CD4-positive, alpha-beta memory T cell (primary cell): ENCODE results near the gene AREL1. TPM values are rescaled to one million over a fixed set of nuclear protein-coding genes. Genes with fewer than 3 reads are reported as not detected.

ENCODE experiments used
- CTCF ChIA-PET: fragments of 350-600 bp; sonication (Branson Sonifier 250); formaldehyde crosslinking; loops from one replicate; lab custom pipeline; 2021; ENCODE audit warnings: inconsistent platforms; ENCODE audit not compliant: partially characterized antibody; lab: Charles Lee
- POLR2A ChIA-PET: fragments of 350-600 bp; sonication (Branson Sonifier 250); formaldehyde crosslinking; loops from one replicate; lab custom pipeline; 2021; ENCODE audit not compliant: partially characterized antibody; lab: Charles Lee
- DNase-seq, 5 donors: peaks; one replicate each; pipeline versions ENCODE4 v3.0.0 to v3.0.0-alpha.2; 2020 to 2022; ENCODE audit warnings: mixed read lengths in 1 of 5
- H3K27ac ChIP-seq: one replicate; pipeline ENCODE4 v1.7.0; 2013; ENCODE audit warnings: low read depth, low read length
- H3K27me3 ChIP-seq: 2 replicates; pipeline ENCODE4 v1.7.0; 2013; ENCODE audit warnings: mild to moderate bottlenecking, low read length, moderate library complexity; ENCODE audit not compliant: insufficient read depth
- H3K36me3 ChIP-seq: 2 replicates; pipeline ENCODE4 v1.7.0; 2013; ENCODE audit warnings: mild to moderate bottlenecking, low read length, moderate library complexity; ENCODE audit not compliant: insufficient read depth
- H3K4me1 ChIP-seq: 2 replicates; pipeline ENCODE4 v1.7.0; 2013; ENCODE audit warnings: mild to moderate bottlenecking, low read length, moderate library complexity; ENCODE audit not compliant: insufficient read depth
- H3K4me3 ChIP-seq, 2 donors: one replicate each; pipeline ENCODE4 v1.7.0; 2013; ENCODE audit warnings: low read length in 2 of 2, mild to moderate bottlenecking in 1 of 2
- H3K9me3 ChIP-seq, 2 donors: one replicate each; pipeline ENCODE4 v1.7.0; 2013; ENCODE audit warnings: low read length in 2 of 2, control low read depth in 1 of 2; ENCODE audit not compliant: control insufficient read depth in 1 of 2
- H3K27ac Mint-ChIP-seq, 7 donors: one replicate each; pipeline ENCODE4 v1.8.0; 2020 to 2021; ENCODE audit warnings: mixed read lengths in 7 of 7, mild to moderate bottlenecking in 6 of 7, inconsistent platforms in 3 of 7, moderate library complexity in 3 of 7
- H3K27me3 Mint-ChIP-seq, 2 donors: one replicate each; pipeline ENCODE4 v1.8.0; 2020 to 2021; ENCODE audit warnings: mixed read lengths in 2 of 2
- H3K36me3 Mint-ChIP-seq, 2 donors: one replicate each; pipeline ENCODE4 v1.8.0; 2020 to 2021; ENCODE audit warnings: mixed read lengths in 2 of 2, inconsistent platforms in 1 of 2, mild to moderate bottlenecking in 1 of 2
- H3K4me1 Mint-ChIP-seq, 4 donors: one replicate each; pipeline ENCODE4 v1.8.0; 2020 to 2021; ENCODE audit warnings: mixed read lengths in 4 of 4, mild to moderate bottlenecking in 1 of 4
- H3K4me3 Mint-ChIP-seq, 8 donors: one replicate each; pipeline ENCODE4 v1.8.0; 2020 to 2021; ENCODE audit warnings: mixed read lengths in 8 of 8, mild to moderate bottlenecking in 7 of 8, moderate library complexity in 6 of 8, inconsistent platforms in 3 of 8
- H3K9me3 Mint-ChIP-seq, 8 donors: one replicate each; pipeline ENCODE4 v1.8.0; 2020 to 2021; ENCODE audit warnings: mixed read lengths in 8 of 8, mild to moderate bottlenecking in 5 of 8, inconsistent platforms in 3 of 8, moderate library complexity in 1 of 8
- intact Hi-C: fragments of 100-400 bp; cut with micrococcal nuclease; formaldehyde crosslinking; loops from one replicate; pipeline ENCODE4 v1.15.1; 2023
- polyA plus RNA-seq, 2 donors: library from polyadenylated mRNA; unstranded; fragments of 300-500 nt; fragmentation: Illumina TruSeq; gene quantifications; one replicate each; pipeline ENCODE4 v1.2.3, GENCODE V29; 2021
- total RNA-seq, 2 experiments: library from RNA; stranded (reverse); gene quantifications; one replicate each; pipeline ENCODE4 v1.2.3, GENCODE V29; 2021

Gene AREL1
- total and polyA plus RNA-seq, 4 experiments from 2014 or later, result 16.2 to 46.1 (median 34.3) TPM

GRCh38 chr14:74698465-74698864, 14.4 kb downstream of the AREL1 start:
- intact Hi-C loops, result no loop called here
- POLR2A ChIA-PET, result no interaction called here
- H3K27me3 Mint-ChIP-seq, result no peaks in the 10 kb centered on the region

GRCh38 chr14:74697976-74698375, 14.9 kb downstream of the AREL1 start:
- no peaks in the 10 kb centered on the region for H3K9me3 ChIP-seq
- H3K27me3 ChIP-seq, result no peaks in the 10 kb centered on the region
- ChIA-PET POLR2A (no interaction called here), CTCF (no interaction called here)
- Mint-ChIP-seq H3K27me3 (no peaks in the 10 kb centered on the region), H3K4me3 (no peak overlapping the region), H3K4me1 (peaks cover 15 to 40% (median 27%) of the 10 kb centered on the region in 4 donors), H3K27ac (no peak overlapping the region), H3K9me3 (peaks cover 0 to 5% (median 1%) of the 10 kb centered on the region in 8 donors), H3K36me3 (peaks cover 32 to 38% of the 10 kb centered on the region in 2 donors)
- H3K4me3 ChIP-seq, result no peak overlapping the region
- H3K4me1 ChIP-seq, result no peaks in the 10 kb centered on the region
- intact Hi-C loops, result no loop called here
- DNase-seq, result no peak
- H3K36me3 ChIP-seq, result peaks cover 6% of the 10 kb centered on the region
- H3K27ac ChIP-seq, result no peak overlapping the region

More at GRCh38 chr14:74698465-74698864, 14.4 kb downstream of the AREL1 start:
- Mint-ChIP-seq H3K4me1 (peaks cover 15 to 41% (median 27%) of the 10 kb centered on the region in 4 donors), H3K27ac (peak overlapping the region in 2 of 7 donors; percentile 2 to 43), H3K9me3 (peaks cover 0 to 6% (median 2%) of the 10 kb centered on the region in 8 donors), H3K4me3 (no peak overlapping the region), H3K36me3 (peaks cover 34 to 35% of the 10 kb centered on the region in 2 donors)
- H3K4me1 ChIP-seq, result no peaks in the 10 kb centered on the region
- CTCF ChIA-PET, result no interaction called here
- no peaks in the 10 kb centered on the region for H3K27me3 ChIP-seq
- no peaks in the 10 kb centered on the region for H3K9me3 ChIP-seq
- H3K27ac ChIP-seq, result no peak overlapping the region
- no peak for DNase-seq
- no peak overlapping the region for H3K4me3 ChIP-seq
- peaks cover 6% of the 10 kb centered on the region for H3K36me3 ChIP-seq

DNA sequence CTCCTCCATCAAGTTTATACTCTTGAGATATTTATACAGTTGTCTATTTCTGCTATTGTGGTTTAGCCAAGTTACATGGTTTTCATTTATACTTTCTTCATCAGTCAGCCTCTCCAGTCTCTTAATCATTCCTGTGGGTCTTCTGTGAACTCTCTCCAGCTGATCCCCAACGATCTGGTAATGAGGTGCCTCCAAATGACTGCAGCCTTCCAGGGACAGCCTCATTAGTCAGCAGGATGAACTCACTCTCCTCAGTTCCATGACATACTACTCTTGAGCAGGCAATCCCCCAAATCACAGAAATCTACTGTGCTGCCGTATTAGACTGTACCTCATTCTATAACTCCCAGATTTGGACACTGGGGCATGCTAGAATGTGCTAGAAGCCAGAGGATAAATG, 15.3 kb downstream of the AREL1 start:
- H3K4me1 ChIP-seq, result no peaks in the 10 kb centered on the region
- ChIA-PET POLR2A (no interaction called here), CTCF (interaction anchor here (2.0 kb wide), 1 partner anchor 89 kb away, joined by 9 read pairs; no protein-coding TSS in a partner anchor)
- no peaks in the 10 kb centered on the region for H3K9me3 ChIP-seq
- no peak overlapping the region for H3K27ac ChIP-seq
- Mint-ChIP-seq H3K4me1 (peaks cover 15 to 36% (median 23%) of the 10 kb centered on the region in 4 donors), H3K27ac (peak overlapping the region in 1 of 7 donors; percentile 71), H3K4me3 (no peak overlapping the region), H3K36me3 (peaks cover 28 to 33% of the 10 kb centered on the region in 2 donors), H3K9me3 (peaks cover 0 to under 1% (median 0%) of the 10 kb centered on the region in 8 donors), H3K27me3 (no peaks in the 10 kb centered on the region)
- DNase-seq, result no peak
- intact Hi-C loops, result no loop called here
- H3K4me3 ChIP-seq, result no peak overlapping the region
- no peaks in the 10 kb centered on the region for H3K27me3 ChIP-seq
- peaks cover 6% of the 10 kb centered on the region for H3K36me3 ChIP-seq

DNA sequence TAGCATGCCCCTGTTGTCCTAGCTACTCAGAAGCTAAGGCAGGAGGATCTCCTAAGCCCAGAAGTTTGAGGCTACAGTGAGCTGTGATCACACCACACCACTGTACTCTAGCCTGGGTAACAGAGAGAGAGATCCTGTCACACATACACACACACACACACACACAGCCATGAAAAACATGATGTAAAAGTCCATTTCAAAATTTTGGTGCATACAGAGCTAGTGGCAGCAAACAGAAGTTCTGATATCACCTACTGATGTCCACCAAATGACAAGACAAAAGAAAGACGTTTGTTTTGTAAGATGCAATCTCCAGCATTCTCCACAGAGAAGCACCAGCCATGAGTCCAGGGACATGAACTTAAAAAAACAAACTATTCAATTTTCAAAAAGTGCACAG, 15.9 kb downstream of the AREL1 start:
- no peaks in the 10 kb centered on the region for H3K9me3 Mint-ChIP-seq
- ChIA-PET CTCF (interaction anchor here (2.0 kb wide), 1 partner anchor 88 kb away, joined by 9 read pairs; no protein-coding TSS in a partner anchor), POLR2A (no interaction called here)
- peaks cover 29 to 37% of the 10 kb centered on the region in 2 donors for H3K36me3 Mint-ChIP-seq
- Histone ChIP-seq H3K27me3 (no peaks in the 10 kb centered on the region), H3K4me3 (no peak overlapping the region), H3K9me3 (no peaks in the 10 kb centered on the region), H3K36me3 (peaks cover 6% of the 10 kb centered on the region), H3K4me1 (no peaks in the 10 kb centered on the region), H3K27ac (no peak overlapping the region)
- no peak overlapping the region for H3K4me3 Mint-ChIP-seq
- intact Hi-C loops, result no loop called here
- H3K27ac Mint-ChIP-seq, result peak overlapping the region in 2 of 7 donors; percentile 57 to 83
- DNase-seq, result no peak
- peaks cover 15 to 36% (median 23%) of the 10 kb centered on the region in 4 donors for H3K4me1 Mint-ChIP-seq
- H3K27me3 Mint-ChIP-seq, result no peaks in the 10 kb centered on the region

DNA sequence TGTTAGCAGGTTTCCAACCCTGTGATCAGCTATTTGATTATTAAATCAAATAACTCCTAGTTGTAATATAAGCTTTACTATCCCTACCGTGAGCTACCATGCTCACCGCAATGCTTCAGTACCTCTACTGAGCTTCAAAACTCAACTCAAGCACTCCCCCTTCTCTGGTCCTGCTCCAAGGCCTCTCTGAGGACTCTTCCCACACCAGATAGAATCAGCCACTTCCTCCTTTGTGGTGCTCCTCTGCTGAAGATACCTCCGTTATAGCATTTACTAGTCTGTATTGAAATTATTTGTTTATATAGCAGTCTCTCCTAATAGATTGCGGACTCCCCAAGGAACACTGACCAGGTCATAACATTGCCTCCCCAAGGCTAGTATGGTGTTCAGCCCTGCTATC, 17.5 kb downstream of the AREL1 start:
- no peaks in the 10 kb centered on the region for H3K27me3 ChIP-seq
- intact Hi-C loops, result no loop called here
- ChIA-PET POLR2A (no interaction called here), CTCF (interaction anchor here (1.0 to 2.0 kb wide), 2 partner anchors 86 to 91 kb away, joined by 3 to 9 read pairs; no protein-coding TSS in a partner anchor)
- H3K36me3 ChIP-seq, result peaks cover 12% of the 10 kb centered on the region
- no peak overlapping the region for H3K27ac ChIP-seq
- H3K27ac Mint-ChIP-seq, result peak overlapping the region in 3 of 7 donors; percentile 25 to 61 (median 48)
- H3K4me1 ChIP-seq, result no peaks in the 10 kb centered on the region
- H3K4me3 Mint-ChIP-seq, result no peak overlapping the region
- DNase-seq, result no peak
- no peaks in the 10 kb centered on the region for H3K27me3 Mint-ChIP-seq
- H3K9me3 ChIP-seq, result no peaks in the 10 kb centered on the region
- no peak overlapping the region for H3K4me3 ChIP-seq
- peaks cover 32 to 47% of the 10 kb centered on the region in 2 donors for H3K36me3 Mint-ChIP-seq
- peaks cover 15 to 30% (median 19%) of the 10 kb centered on the region in 4 donors for H3K4me1 Mint-ChIP-seq
- no peaks in the 10 kb centered on the region for H3K9me3 Mint-ChIP-seq

GRCh38 chr14:74693191-74693590, 19.7 kb downstream of the AREL1 start:
- peaks cover 41 to 47% of the 10 kb centered on the region in 2 donors for H3K36me3 Mint-ChIP-seq
- H3K4me1 ChIP-seq, result no peaks in the 10 kb centered on the region
- no peak overlapping the region for H3K27ac Mint-ChIP-seq
- intact Hi-C loops, result no loop called here
- peaks cover 8% of the 10 kb centered on the region for H3K36me3 ChIP-seq
- ChIA-PET POLR2A (no interaction called here), CTCF (interaction anchor here (0.5 to 0.8 kb wide), 2 partner anchors 26 to 53 kb away, joined by 3 to 5 read pairs; no protein-coding TSS in a partner anchor)
- H3K27me3 ChIP-seq, result no peaks in the 10 kb centered on the region
- H3K27me3 Mint-ChIP-seq, result no peaks in the 10 kb centered on the region
- H3K27ac ChIP-seq, result no peak overlapping the region
- no peaks in the 10 kb centered on the region for H3K9me3 ChIP-seq
- H3K9me3 Mint-ChIP-seq, result no peaks in the 10 kb centered on the region
- H3K4me3 Mint-ChIP-seq, result no peak overlapping the region
- no peak overlapping the region for H3K4me3 ChIP-seq
- H3K4me1 Mint-ChIP-seq, result peaks cover 15 to 17% (median 16%) of the 10 kb centered on the region in 4 donors
- no peak for DNase-seq

DNA sequence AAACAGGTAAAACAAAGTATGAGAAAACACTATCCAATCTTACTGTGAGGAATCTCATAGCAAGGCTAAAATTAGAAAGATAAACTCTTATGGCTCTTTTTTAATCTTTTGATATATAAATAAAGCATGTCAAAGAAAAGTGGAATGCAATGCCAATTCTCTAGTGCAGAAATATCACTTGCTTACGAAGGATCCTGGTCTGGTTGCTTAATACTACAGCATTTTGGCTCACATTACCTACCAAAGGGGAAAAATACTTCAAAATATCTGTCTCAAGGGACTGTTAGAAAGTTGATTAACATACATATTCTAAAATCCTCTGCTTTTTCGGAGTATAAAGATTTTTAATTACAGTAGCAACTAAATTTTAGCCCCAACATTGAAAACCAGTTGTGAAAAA, 21.4 kb downstream of the AREL1 start:
- Histone ChIP-seq H3K27ac (no peak overlapping the region), H3K9me3 (no peaks in the 10 kb centered on the region), H3K4me1 (no peaks in the 10 kb centered on the region), H3K27me3 (no peaks in the 10 kb centered on the region), H3K36me3 (peaks cover 18% of the 10 kb centered on the region), H3K4me3 (no peak overlapping the region)
- Mint-ChIP-seq H3K27me3 (no peaks in the 10 kb centered on the region), H3K9me3 (no peaks in the 10 kb centered on the region), H3K36me3 (peaks cover 32 to 49% of the 10 kb centered on the region in 2 donors), H3K4me1 (peaks cover 7 to 14% (median 13%) of the 10 kb centered on the region in 4 donors), H3K4me3 (no peak overlapping the region), H3K27ac (no peak overlapping the region)
- POLR2A ChIA-PET, result no interaction called here
- intact Hi-C loops, result no loop called here
- CTCF ChIA-PET, result no interaction called here
- DNase-seq, result no peak
